Coronary artery (tissue), 2 donors: ENCODE measurements around the gene ITGAD.

Experiments
- DNase-seq: peaks from one replicate; pipeline ENCODE4 v3.0.0-alpha.2; 2017; ENCODE audit warnings: low spot score
- H3K27ac ChIP-seq, 2 donors: fragments of 200-600 bp; sonication (generic); one replicate each; pipeline ENCODE4 v1.5.1; 2016 to 2019
- H3K4me3 ChIP-seq: fragments of 200-600 bp; sonication (generic); 2 replicates; pipeline ENCODE4 v1.5.1; 2016; ENCODE audit warnings: mild to moderate bottlenecking, moderate library complexity
- TF ChIP-seq, protein P1 (sequence below): fragments of 200-600 bp; sonication (generic); IDR thresholded peaks from one replicate; pipeline ENCODE4 v1.5.1; 2019; ENCODE audit warnings: antibody characterized with exemption

The ITGAD gene

DNA sequence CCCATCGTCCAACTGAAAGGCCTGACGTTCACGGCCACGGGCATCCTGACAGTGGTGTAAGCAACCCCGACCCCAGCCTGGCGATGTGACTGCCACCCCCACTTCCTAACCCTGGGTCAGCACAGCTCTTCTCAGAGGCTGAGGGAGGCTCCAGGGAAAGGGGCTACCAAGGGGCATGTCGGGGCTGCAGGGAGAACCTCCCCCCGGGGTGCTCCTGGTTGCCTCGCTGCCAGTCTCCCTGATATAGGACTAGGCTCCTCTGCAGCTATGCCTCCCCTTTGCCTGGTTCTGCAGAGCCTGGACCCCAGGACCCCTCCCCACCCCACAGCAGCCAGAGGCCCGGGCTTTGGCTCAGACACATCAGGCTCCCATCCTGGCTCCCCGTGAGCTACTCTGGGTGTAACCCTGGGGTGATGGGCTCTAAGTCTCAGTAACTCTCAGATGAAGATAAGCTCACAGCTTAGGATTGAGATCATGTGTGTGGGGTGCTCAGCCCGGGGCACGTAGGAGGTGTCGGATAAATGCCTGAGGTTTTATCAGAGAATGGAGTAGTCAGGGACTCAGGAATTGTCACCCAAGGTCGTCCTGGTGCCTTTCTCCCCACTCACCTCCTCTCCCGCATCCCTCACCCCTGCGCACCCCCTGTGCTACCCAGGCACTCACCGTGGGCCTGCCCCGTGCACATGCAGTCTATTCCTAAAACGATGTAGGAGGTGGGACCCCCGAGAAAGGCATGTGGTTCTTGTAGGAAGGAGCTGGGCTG lies 10.6 kb downstream of the ITGAD start:
- Histone ChIP-seq H3K27ac (no peak overlapping the region), H3K4me3 (peak overlapping the region; percentile 17)
- TF ChIP-seq, protein P1, sequence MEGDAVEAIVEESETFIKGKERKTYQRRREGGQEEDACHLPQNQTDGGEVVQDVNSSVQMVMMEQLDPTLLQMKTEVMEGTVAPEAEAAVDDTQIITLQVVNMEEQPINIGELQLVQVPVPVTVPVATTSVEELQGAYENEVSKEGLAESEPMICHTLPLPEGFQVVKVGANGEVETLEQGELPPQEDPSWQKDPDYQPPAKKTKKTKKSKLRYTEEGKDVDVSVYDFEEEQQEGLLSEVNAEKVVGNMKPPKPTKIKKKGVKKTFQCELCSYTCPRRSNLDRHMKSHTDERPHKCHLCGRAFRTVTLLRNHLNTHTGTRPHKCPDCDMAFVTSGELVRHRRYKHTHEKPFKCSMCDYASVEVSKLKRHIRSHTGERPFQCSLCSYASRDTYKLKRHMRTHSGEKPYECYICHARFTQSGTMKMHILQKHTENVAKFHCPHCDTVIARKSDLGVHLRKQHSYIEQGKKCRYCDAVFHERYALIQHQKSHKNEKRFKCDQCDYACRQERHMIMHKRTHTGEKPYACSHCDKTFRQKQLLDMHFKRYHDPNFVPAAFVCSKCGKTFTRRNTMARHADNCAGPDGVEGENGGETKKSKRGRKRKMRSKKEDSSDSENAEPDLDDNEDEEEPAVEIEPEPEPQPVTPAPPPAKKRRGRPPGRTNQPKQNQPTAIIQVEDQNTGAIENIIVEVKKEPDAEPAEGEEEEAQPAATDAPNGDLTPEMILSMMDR = no peak
- DNase-seq = no peak

DNA sequence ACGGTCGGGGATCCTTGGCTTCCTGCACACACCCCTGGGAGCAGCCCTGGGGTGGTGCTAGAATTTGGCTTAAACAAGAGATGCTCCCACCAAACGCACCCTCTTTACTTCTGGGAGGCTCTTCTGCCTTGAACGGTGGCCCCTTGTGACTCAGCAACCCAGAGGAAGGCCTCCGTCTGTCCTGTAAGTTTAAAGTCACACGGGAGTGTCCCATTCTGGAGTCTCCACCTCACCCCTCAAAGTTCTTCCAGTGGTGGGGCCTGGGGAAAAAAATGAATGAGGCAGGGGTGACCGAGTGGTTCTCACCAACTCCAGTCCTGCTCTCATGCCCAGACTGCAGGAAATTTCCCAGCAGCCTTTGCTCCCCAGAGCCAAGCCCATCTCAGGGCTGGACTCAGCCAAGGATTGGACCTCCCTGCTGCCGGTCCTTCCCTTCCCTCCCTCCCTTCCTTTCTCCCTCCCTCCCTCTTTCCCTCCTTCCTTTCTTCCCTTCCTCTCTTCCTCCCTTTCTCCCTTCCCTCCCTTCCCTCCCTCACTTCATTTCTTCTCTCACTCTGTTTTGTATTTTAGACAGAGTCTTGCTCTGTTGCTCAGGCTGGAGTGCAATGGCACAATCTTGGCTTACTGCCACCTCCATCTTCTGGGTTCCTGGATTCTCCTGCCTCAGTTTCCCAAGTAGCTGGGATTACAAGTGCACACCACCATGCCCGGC lies 11.4 kb downstream of the ITGAD start:
- Histone ChIP-seq H3K4me3 (peak overlapping the region; percentile 17), H3K27ac (no peak overlapping the region)
- TF ChIP-seq, protein P1 = no peak
- no peak for DNase-seq

DNA sequence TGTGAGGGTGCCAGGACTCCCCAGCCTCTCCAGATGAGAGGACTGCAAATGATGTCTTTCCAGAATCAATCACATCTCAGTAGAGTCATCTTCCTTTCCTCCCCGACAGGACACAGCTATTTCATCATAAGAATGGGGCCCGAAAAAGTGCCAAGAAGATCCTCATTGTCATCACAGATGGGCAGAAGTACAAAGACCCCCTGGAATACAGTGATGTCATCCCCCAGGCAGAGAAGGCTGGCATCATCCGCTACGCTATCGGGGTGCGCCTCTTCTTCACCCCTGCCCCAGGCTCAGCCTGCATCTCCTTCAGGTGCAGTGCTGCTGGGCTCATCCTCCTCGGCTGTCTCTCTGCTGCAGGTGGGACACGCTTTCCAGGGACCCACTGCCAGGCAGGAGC lies 14.3 kb downstream of the ITGAD start:
- Histone ChIP-seq H3K27ac (no peak overlapping the region), H3K4me3 (no peak overlapping the region)
- no peak for DNase-seq
- TF ChIP-seq, protein P1 = no peak

DNA sequence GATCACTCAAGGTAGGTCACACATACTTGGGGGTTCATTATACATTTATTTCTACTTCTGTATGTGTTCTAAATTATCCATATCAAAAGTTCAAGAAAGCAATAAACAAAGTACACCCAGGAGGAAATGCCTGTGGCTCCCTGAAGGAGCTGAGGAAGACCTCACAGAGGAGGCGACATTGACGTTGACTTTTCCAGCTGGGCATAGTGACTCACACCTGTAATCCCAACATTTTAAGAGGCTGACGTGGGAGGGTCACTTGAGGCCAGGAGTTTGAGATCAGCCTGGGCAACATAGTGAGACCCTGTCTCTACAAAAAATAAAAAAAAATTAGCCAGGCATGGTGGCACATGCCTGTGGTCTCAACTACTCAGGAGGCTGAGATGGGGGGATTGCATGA lies 16.3 kb downstream of the ITGAD start:
- TF ChIP-seq, protein P1 = no peak
- no peak overlapping the region for H3K4me3 ChIP-seq
- no peak overlapping the region for H3K27ac ChIP-seq
- DNase-seq = no peak

DNA sequence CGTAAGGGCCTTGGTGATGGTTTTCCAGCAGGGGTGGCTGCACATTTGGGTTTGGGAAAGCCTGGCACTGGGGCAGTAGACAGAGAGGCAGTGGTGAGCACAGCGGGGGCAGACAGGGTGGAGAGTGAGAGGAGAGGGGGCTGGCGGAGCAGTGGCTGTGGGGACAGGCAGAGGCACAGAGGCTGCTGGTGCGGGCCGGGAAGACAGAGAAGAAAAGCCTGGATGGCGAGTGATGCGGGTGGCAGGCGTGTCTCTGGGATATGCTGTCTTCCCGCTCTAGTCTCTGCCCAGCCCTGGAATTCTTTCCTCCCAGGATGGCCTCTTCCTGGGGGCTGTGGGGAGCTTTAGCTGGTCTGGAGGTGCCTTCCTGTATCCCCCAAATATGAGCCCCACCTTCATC lies 16.9 kb downstream of the ITGAD start:
- Histone ChIP-seq H3K4me3 (no peak overlapping the region), H3K27ac (no peak overlapping the region)
- DNase-seq = no peak
- TF ChIP-seq, protein P1 = no peak

DNA sequence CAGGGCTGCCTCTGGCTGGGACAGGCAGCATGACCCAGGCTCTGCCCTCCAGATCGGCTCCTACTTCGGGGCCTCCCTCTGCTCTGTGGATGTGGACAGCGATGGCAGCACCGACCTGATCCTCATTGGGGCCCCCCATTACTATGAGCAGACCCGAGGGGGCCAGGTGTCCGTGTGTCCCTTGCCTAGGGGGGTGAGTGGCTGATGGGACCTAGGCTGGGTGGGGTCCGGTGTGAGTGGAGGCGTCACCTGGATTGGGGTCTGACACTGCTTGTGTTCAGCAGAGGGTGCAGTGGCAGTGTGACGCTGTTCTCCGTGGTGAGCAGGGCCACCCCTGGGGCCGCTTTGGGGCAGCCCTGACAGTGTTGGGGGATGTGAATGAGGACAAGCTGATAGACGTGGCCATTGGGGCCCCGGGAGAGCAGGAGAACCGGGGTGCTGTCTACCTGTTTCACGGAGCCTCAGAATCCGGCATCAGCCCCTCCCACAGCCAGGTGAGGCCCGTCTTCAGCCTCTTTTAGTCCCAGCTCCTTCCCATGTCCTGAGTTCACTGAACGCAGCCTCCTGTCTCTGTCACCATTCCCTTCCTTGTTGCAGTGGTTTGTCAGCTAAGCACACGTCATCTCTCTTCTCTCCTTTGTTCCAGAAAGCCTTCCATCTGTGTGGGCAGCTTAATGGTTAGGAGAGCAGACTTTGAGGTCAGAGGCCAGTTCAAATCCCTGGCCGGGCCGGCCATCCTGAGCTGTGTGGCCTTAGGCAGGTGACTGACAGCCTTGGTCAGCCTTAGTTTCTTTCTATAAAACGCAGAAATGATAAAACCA lies 18.1 kb downstream of the ITGAD start:
- no peak for DNase-seq
- no peak overlapping the region for H3K4me3 ChIP-seq
- no peak overlapping the region for H3K27ac ChIP-seq
- TF ChIP-seq, protein P1 = no peak
